HFF-Myc (cell line): ENCODE data around the gene BRPF1.

Experiments
- DNase-seq: peaks from one replicate; pipeline ENCODE4 v3.0.0-alpha.2; 2011; ENCODE audit warnings: low read depth; ENCODE audit errors: extremely low read depth
- H3K4me3 ChIP-seq: replicated peaks from 2 replicates; pipeline ENCODE4 v1.5.1; 2011; ENCODE audit warnings: low read depth, mild to moderate bottlenecking, control low read depth, low read length
- CTCF ChIP-seq: IDR thresholded peaks from 2 replicates; pipeline ENCODE4 v1.5.1; 2012; ENCODE audit warnings: mild to moderate bottlenecking, low read depth, low read length, control low read depth; ENCODE audit errors: missing control alignments

Gene BRPF1

DNA sequence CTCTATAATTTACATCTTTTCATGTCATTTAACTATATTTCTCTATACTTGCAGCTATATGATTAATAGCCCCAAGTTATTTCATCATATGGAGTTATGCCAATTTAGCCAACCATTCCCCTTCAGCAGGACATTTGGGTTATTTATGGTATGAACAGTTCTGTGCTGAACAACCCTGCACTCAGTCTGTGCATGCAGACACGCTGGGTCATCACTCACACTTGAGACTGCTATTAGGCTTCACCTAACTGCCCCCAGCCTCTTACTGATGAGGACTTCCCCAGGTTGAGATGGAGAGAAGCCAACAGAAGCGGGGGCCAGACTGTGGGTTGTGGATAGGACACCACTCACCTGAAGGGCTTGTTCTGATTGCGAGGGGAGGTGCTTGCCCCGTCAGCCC lies 53.4 kb downstream of the BRPF1 start:
- no peak for TF ChIP-seq CTCF
- no peak for DNase-seq
- no peak overlapping the region for H3K4me3 ChIP-seq

DNA sequence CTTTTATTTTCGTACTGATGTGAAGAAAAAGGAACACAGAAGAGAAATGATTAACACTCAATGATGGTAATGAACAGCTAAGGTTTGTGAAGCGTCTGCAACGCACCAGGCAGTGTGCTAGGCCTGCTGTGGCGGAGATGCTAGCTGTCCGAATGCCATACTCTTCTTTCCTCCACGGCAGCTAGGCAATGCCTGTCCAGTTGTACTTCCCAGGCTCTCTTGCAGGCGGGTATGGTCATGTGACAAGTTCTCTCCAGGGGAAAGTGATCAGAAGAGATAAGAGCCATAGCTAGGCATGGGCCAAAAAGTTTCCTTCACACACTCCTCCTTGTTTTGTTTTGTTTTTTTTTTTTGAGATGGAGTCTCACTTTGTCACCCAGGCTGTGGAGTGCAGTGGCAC lies 54.1 kb downstream of the BRPF1 start:
- no peak for TF ChIP-seq CTCF
- no peak overlapping the region for H3K4me3 ChIP-seq
- DNase-seq: no peak

DNA sequence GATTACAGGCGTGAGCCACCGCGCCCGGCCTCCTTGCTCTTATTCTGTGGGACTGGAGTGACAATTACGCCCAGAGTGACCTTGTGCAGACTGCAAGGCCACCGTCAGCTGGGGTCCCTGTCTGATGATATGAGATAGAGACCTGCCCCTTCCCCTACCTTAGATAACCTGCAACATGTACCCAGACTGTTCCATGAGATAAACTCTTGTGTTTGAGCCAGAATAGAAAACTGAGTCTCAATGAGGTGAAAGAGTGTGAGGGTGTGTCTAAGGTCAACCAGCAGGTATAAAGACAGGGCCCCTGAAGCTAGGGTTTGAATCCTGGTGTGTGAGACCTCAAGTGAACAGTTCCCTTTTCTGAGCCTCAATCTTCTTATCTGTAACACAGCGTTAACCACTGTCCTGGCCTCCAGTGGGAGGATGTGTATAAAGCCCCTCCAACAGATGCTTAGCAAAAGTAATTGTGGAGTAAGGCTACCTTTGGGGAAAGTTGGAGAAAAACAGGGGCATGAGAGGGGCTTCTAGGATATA lies 54.7 kb downstream of the BRPF1 start:
- no peak for DNase-seq
- no peak for TF ChIP-seq CTCF
- H3K4me3 ChIP-seq: no peak overlapping the region

DNA sequence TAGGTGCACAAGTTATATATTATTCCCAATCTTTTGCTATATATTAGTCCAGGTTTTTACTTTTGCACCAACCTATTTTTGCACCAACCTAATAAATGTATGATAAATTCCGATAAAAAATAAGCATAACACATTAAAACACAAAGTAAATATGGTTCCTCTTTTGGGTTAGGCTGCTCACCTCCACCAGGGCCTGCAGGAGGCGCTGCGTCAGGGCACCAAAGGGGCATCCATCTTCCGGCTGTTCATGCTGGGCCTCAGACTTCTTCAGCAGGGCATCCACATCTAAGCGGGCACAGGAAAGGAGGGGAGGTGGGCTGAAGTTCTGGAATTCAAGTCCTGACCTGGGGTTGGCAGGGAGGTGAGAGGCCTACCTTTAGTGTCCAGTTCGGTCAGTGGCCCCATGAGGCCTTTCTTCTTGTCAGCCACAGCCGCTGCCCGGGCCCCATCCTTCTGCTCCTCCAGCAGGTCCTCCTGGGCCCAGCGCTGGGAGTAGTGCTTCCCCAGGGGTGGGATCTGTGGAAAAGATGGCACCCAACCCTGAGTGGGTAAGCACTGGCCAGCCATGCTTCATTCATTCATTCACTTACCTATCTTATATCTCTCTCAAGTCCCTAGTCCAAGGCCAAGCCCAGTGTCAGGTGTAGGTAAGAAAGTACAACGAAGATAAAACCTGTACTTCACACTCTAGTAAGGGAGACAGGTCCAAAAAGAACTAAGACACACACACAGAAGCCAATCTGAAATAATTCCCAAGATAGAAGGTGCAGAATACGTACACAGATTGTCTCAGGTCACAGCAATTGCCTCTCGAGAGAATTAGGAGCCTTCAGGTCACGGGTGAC lies 55.5 kb downstream of the BRPF1 start:
- TF ChIP-seq CTCF: peak; percentile 69
- no peak overlapping the region for H3K4me3 ChIP-seq
- DNase-seq: no peak

DNA sequence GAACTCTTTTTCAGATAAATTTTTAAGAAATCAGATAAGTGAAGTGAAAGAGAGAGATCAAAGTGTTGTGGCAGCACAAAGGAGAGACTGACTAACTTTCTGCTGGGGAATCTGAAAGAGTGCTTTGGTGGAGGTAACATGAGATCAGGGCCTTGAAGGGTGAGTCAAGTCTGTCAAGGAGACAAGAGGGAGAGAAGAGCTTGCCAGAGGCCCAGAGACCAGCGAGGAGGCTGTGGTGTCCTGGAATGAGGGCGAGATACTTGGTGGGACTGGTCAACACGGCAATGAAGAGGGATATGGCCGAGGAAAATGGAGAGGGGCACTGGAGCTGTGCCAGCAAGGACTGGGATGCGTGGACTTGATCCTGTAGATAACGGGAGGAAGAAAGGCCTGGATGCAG lies 56.2 kb downstream of the BRPF1 start:
- DNase-seq: no peak
- no peak for TF ChIP-seq CTCF
- H3K4me3 ChIP-seq: no peak overlapping the region

DNA sequence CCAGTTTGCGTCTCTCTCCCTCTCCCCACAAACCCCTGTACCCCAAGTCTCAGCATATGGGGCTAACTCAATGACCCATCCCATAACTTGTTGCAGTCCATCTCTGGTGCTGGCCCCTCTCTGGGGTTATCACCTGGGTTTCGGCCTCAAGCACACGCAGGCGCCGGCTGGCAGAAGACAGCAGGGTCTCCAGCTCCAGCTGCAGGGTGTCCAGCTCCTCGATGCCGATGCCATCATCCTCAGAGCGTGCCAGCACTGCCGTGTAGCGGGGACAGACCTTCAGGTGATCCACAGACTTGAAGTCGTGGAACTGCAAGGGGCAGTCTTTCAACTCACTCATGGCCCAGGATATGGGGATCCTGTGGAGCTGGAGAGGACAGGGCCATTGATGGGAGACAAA lies 59.6 kb downstream of the BRPF1 start:
- no peak for TF ChIP-seq CTCF
- H3K4me3 ChIP-seq: peak overlapping the region; percentile 81
- DNase-seq: no peak
